NCI-H128 (cell line): ENCODE measurements around the gene WNK1.
"Not testable (repeated sequence)": the region's sequence is repeated elsewhere in the genome, so short reads cannot be mapped to it uniquely, and the experiment has no call there.

Source experiments
- DNase-seq: peaks from one replicate; lab custom pipeline; 2025; ENCODE audit not compliant: unreplicated experiment; lab: John Stamatoyannopoulos, UW

Gene WNK1

GRCh38 chr12:777550-778047 is 25.2 kb downstream of the WNK1 start:
- DNase-seq, result no peak

GRCh38 chr12:778615-779014 is 26.2 kb downstream of the WNK1 start:
- DNase-seq, result no peak

- no peak for DNase-seq
Observed at GRCh38 chr12:779745-780734, 27.7 kb downstream of the WNK1 start.

GRCh38 chr12:780750-781379 is 28.5 kb downstream of the WNK1 start:
- no peak for DNase-seq

DNA sequence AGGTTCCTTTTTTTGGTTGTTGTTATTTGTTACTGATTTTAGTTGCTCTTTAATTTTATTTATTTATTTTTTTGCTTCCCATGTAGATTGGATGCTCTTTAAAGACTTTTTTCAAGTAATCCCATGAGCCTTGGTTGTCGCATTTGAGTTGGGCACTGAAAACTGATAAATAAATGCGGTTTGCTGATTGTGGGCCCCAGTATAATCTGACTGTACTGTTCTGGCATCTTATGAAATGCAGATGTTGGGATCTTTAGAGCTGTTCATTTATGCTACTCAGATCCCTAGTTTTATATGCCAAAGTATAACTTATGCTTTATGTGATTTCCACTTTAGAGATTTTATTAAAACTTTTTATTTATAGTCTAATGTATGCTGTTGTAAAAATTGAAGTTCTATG is 33.3 kb downstream of the WNK1 start:
- DNase-seq, result no peak

DNA sequence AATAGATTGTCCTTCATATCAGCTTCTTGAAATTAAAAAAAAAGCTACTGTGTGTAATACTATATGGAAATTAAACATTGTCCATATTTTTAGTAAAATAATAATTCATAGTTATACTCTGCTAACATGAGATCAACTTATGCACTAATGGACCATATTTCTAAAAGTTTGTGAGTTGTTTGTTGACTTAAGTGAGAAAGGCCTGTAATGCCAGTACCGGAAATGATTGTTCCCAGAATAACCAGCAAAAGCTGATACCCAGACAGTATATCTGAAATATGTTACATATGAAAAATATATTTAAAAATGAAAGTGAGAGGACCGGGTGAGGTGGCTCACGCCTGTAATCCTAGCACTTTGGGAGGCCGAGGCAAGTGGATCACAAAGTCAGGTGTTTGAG is 35.9 kb downstream of the WNK1 start:
- DNase-seq, result no peak

DNA sequence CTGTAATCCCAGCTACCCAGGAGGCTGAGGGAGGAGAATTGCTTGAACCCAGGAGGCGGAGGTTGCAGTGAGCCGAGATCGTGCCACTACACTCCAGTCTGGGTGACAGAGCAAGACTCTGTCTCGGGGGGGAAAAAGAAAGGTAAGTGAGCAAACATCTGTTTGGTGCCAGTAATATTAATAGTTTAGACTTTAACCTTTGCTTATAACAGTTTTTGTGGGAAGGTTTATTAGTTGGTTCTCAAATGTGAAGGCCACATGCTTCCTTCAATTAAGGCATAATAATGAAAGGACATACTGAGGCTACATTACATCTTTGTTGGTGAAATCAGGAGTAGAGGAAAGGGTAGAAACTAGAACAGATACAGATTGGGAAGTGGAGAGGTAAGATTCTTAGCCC is 36.4 kb downstream of the WNK1 start:
- DNase-seq, result not testable (repeated sequence)

DNA sequence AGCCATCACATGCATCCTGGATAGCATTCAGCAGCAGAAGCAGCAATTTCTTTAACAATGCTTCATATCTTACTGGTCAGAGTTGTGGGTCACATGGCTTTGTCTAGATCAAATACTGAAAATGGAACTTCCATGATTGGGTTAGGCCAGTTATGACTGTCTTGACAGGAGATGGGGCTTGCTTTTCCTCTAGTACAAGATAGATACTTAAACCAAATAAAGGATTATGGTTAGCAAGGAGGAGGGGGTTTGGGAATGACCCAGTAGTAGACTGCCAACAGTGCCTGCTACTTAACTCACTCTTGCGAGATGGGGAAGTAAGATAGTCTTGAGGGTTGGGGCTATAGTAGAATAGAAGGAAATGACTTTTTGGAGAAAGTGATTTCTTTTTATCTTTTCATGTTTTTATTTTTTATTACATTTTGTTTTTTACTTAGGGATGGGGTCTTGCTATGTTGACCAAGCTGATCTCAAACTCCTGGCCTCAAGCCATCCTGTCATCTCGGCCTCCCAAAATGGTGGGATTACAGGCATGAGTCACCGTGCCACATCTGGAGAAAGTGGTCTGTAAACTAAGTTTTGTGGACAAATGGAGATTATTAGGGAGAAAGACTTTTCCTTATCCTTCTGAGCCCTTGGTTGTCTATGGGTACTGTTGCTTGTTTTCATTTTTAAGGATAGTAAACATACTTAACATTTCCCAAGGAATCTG is 37.6 kb downstream of the WNK1 start:
- DNase-seq, result no peak

GRCh38 chr12:790608-791007 is 38.2 kb downstream of the WNK1 start:
- DNase-seq, result no peak

- no peak for DNase-seq
Observed at GRCh38 chr12:793037-793436, 40.7 kb downstream of the WNK1 start.

- no peak for DNase-seq
Observed at GRCh38 chr12:793711-794110, 41.3 kb downstream of the WNK1 start.

- no peak for DNase-seq
Observed at GRCh38 chr12:795305-795704, 42.9 kb downstream of the WNK1 start.

DNA sequence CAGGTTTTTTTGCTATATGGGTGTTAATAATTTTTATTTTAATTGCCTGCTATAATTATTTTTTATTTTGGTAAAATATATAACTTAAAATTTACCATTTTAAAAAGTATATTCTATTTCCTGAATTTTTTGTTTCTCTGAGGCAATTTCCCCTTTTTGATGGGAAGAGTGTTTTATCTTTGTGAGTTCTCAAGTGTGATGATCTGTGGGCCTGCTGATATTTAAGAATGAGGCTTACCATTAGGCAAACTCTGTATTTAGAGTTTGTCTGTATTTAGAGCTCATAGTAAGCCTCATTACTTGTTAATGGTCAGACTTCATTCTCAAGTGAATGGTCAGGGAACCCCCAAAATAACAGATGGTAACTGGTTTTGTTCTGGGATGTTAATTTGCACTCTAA is 48.0 kb downstream of the WNK1 start:
- DNase-seq, result no peak

- no peak for DNase-seq
Observed at GRCh38 chr12:802242-803120, 50.1 kb downstream of the WNK1 start.

DNA sequence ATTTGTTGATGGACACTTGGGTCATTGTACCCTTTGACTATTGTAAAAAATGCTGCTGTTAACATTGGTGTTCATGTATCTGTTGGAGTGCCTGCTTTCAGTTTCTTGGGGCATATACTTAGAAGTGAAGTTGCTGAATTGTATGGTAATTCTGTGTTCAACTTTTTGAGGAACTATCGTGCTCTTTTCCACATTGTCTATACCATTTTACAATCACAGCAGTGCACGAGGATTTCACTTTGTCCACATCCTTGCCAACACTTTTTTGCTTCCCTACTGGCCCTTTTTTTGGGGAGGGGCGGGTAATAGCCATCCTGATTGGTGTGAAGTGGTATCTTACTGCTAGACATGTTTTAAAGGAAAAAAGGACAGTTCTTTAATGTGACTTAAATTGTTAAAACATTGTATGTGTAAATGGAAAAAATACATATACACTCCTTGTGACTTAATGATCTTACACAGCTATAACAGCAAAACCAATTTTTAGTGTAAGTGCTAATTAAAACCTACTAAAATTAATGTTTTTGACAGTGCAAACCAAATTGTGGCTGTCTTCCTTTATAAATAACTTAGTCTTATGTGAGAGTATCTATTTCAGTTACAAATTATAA is 52.7 kb downstream of the WNK1 start:
- DNase-seq, result no peak

GRCh38 chr12:806200-806791 is 53.9 kb downstream of the WNK1 start:
- DNase-seq, result no peak

DNA sequence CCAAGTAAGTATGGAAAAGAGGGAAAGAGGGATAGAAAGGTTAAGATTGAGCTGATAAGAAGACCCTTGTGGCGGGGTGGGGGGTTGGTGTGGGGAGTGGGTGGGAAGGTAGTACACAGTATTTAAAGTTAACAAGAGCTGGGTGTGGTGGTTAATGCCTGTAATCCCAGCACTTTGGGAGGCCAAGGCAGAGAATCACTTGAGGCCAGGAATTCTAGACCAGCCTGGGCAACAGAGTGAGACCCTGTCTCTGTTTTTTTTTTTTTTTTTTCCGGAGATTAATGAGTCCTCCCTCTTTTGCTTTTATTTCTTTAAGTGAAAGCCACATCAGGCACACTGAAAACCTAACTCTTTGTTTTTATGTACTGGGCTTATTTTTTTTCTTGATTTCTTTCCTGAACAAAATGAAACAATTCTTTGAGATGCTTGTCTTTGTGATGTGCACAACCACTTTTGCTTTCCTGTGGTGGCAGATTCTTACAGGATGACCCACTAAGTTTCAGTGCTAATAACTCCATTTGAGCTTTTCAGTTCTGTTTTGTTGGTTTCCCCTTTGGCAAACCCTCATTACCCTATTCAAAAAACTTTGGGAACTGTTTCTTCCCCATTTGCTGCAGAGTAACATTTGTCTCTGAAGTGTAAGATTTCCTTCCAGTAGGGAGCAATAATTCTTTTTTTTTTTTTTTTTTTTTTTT is 54.8 kb downstream of the WNK1 start:
- DNase-seq, result no peak

- no peak for DNase-seq
Observed at GRCh38 chr12:810116-810515, 57.7 kb downstream of the WNK1 start.
